K562 (cell line): ENCODE measurements around the gene NUDT21. TPM values are rescaled to one million over a fixed set of nuclear protein-coding genes. Genes with fewer than 3 reads are reported as not detected.

Experiments used
- ATF3 ChIP-seq, 2 experiments: fragments of 450-650 bp in 1 of 2; sonication (generic) in 1 of 2; formaldehyde crosslinking in 1 of 2; IDR thresholded peaks in 1 of 2; conservative IDR thresholded peaks in 1 of 2; 2 replicates each; pipeline versions ENCODE4 v1.6.1 to v1.8.1; 2016 to 2023; ENCODE audit warnings: mild to moderate bottlenecking in 2 of 2, moderate library complexity in 2 of 2, inconsistent platforms in 1 of 2, missing genetic modification reagents in 1 of 2
- DPF2 ChIP-seq: fragments of 450-650 bp; IDR thresholded peaks from 2 replicates; pipeline ENCODE4 v1.6.1; 2016
- EP400 ChIP-seq: fragments of 450-650 bp; IDR thresholded peaks from 2 replicates; pipeline ENCODE4 v1.6.1; 2017; ENCODE audit warnings: antibody characterized with exemption, mild to moderate bottlenecking, moderate library complexity
- ETV6 ChIP-seq, 3 experiments: fragments of 150-350 bp in 1 of 3; sonication (generic) in 1 of 3; formaldehyde crosslinking in 1 of 3; IDR thresholded peaks; 2 replicates each; pipeline versions ENCODE4 v1.6.1 to v1.8.0; 2014 to 2022; ENCODE audit warnings: borderline replicate concordance in 2 of 3, low read depth in 2 of 3, antibody characterized with exemption in 1 of 3, low read length in 1 of 3, mild to moderate bottlenecking in 1 of 3, missing genetic modification reagents in 1 of 3
- HOMEZ ChIP-seq: fragments of 250-450 bp; sonication (Bioruptor Pico); IDR thresholded peaks from 2 replicates; pipeline ENCODE4 v1.4.0; 2020; ENCODE audit warnings: mild to moderate bottlenecking, moderate library complexity
- MTA2 ChIP-seq: fragments of 450-650 bp; IDR thresholded peaks from 2 replicates; pipeline ENCODE4 v1.6.1; 2016; ENCODE audit warnings: low read depth
- NFIX ChIP-seq: fragments of 250-450 bp; sonication (Bioruptor Pico); IDR thresholded peaks from 2 replicates; pipeline ENCODE4 v1.4.0; 2020; ENCODE audit warnings: low read depth, mild to moderate bottlenecking, moderate library complexity
- TEAD2 ChIP-seq: fragments of 450-650 bp; IDR thresholded peaks from 2 replicates; pipeline ENCODE4 v1.6.1; 2016; ENCODE audit warnings: missing genetic modification characterization, control low read depth, missing compliant biosample characterization
- polyA plus RNA-seq, 8 experiments: library from polyadenylated mRNA; depleted of rRNA in 4 of 8; stranded (reverse) in 5 of 8; unstranded in 3 of 8; fragments of >200 nt; fragmentation: Nextera tagmentation in 2 of 8; fragmentation: Illumina TruSeq in 1 of 8; extraction: Ambion mirVana in 2 of 8; extraction: Trizol in 1 of 8; gene quantifications; 2 replicates each; pipeline versions ENCODE4 v1.2.1 to v1.2.3, GENCODE V29; 2011 to 2014; ENCODE audit warnings: inconsistent platforms in 1 of 8, missing spikeins in 1 of 8
- total RNA-seq, 7 experiments: library from RNA; depleted of rRNA in 6 of 7; stranded (reverse); fragments of >200 nt in 6 of 7; fragmentation: Illumina TruSeq in 2 of 7; extraction: Trizol in 2 of 7; gene quantifications; 2 replicates each; pipeline versions ENCODE4 v1.2.1 to v1.2.3, GENCODE V29; 2011 to 2021; ENCODE audit warnings: low replicate concordance in 1 of 7
- TF ChIP-seq, protein P1 (sequence below): fragments of 250-450 bp; sonication (Bioruptor Pico); IDR thresholded peaks from 2 replicates; pipeline ENCODE4 v1.4.0; 2020; ENCODE audit warnings: borderline replicate concordance

Gene NUDT21
- total and polyA plus RNA-seq, 9 of the 15 experiments (the other 6 are each of a cell fraction or from before 2014, with no cell fraction given) = 62.4 to 218 (median 121) TPM

DNA sequence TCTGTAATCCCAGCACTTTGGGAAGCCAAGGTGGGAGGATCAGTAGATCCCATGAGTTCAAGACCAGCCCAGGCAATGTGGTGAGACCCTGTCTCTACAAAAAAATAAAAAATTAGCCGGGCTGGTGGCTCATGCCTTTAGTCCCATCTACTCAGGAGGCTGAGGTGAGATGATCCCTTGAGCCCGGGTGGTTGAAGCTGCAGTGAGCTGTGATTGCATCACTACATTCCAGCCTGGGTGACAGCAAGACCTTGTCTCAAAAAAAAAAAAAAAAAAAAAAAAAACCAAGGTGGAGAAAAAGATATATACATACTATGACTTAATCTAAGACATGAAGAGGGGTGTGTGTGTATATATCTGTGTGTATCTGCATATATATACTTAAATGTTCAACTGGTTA is 42.0 kb upstream of the NUDT21 start (continued):
- TF ChIP-seq, protein P1, sequence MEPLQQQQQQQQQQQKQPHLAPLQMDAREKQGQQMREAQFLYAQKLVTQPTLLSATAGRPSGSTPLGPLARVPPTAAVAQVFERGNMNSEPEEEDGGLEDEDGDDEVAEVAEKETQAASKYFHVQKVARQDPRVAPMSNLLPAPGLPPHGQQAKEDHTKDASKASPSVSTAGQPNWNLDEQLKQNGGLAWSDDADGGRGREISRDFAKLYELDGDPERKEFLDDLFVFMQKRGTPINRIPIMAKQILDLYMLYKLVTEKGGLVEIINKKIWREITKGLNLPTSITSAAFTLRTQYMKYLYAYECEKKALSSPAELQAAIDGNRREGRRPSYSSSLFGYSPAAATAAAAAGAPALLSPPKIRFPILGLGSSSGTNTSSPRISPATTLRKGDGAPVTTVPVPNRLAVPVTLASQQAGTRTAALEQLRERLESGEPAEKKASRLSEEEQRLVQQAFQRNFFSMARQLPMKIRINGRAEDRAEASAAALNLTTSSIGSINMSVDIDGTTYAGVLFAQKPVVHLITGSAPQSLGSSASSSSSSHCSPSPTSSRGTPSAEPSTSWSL = no peak
- 0 out of 2 replicates have a peak, but pooled peaks have one; percentile 12 for TF ChIP-seq TEAD2
- 0 out of 2 replicates have a peak, but pooled peaks have one; percentile 3 for TF ChIP-seq DPF2
- no peak for TF ChIP-seq ETV6 (IDR thresholded peaks at IDR 0.05; ENCODE audit: borderline replicate concordance in 1 of 2, low read depth in 2 of 2, low read length in 1 of 2)
- TF ChIP-seq ETV6 (CRISPR knock-in tag; IDR thresholded peaks at IDR 0.05; ENCODE audit: borderline replicate concordance) = no peak
- peak; percentile 93 for TF ChIP-seq ATF3 (IDR thresholded peaks at IDR 0.05)
- no peak for TF ChIP-seq ATF3 (CRISPR knock-in tag; conservative IDR thresholded peaks at IDR 0.05)
- no peak for TF ChIP-seq NFIX
- TF ChIP-seq HOMEZ (CRISPR knock-in tag) = no peak
- TF ChIP-seq EP400 = 0 out of 2 replicates have a peak, but pooled peaks have one; percentile 19
- no peak for TF ChIP-seq MTA2
